Articular chondrocyte of knee joint (primary cell): Measurements from ENCODE around the gene C1RL. TPM values are rescaled to one million over a fixed set of nuclear protein-coding genes. Genes with fewer than 3 reads are reported as not detected.

ENCODE experiments used
- small RNA-seq: library from RNA; depleted of rRNA; stranded (forward); fragments of <200 nt; gene quantifications from one replicate; pipeline ENCODE3, GENCODE V24; 2012
- total RNA-seq: library from RNA; depleted of rRNA; stranded (reverse); fragments of >200 nt; gene quantifications from 2 replicates; pipeline ENCODE4 v1.2.3, GENCODE V29; 2012

C1RL gene, protein sequence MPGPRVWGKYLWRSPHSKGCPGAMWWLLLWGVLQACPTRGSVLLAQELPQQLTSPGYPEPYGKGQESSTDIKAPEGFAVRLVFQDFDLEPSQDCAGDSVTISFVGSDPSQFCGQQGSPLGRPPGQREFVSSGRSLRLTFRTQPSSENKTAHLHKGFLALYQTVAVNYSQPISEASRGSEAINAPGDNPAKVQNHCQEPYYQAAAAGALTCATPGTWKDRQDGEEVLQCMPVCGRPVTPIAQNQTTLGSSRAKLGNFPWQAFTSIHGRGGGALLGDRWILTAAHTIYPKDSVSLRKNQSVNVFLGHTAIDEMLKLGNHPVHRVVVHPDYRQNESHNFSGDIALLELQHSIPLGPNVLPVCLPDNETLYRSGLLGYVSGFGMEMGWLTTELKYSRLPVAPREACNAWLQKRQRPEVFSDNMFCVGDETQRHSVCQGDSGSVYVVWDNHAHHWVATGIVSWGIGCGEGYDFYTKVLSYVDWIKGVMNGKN
- 62.4 and 72.3 TPM in 2 replicates for total RNA-seq

DNA sequence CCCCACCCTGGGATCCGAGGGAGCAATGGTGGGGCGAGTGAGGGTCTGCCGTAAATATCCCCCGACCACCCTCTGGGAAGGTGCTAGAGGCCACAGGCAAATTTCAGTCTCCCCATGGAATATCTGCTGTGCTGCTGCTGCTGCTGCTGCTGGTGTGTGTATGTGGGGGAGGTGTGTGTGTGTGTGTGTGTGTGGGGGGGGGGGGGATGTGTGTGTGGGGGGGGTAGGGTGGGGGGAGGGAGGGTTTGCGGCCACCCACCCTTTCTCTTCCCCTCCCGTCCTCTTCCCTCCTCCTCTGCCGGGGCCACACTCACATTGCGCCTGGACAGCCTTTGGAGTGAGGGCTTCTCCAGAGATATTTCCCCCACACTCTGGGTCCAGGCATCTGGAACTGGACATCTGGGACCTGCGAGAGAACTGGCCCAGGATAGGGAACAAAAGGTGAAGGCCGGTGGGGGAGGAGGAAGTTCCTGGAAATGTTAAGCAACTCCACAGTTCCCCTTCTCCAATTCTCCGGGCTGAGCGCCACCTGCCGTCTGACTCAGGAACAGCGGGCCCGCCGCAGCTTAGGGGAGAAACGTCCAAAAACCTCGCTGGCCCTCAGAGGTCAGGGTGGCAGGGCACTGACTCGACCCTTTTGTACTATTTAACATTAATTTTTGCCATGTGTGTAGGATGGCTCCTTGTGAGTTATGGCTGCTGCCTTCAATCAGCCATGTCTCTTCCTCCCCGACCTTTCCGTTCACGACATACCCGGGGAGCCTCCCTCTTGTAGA is at the start of gene C1RL:
TSS of gene C1RL (minus strand) at position 419 of the 776 bp plus-strand sequence. CDS start at position 385, 34 bp downstream.

DNA sequence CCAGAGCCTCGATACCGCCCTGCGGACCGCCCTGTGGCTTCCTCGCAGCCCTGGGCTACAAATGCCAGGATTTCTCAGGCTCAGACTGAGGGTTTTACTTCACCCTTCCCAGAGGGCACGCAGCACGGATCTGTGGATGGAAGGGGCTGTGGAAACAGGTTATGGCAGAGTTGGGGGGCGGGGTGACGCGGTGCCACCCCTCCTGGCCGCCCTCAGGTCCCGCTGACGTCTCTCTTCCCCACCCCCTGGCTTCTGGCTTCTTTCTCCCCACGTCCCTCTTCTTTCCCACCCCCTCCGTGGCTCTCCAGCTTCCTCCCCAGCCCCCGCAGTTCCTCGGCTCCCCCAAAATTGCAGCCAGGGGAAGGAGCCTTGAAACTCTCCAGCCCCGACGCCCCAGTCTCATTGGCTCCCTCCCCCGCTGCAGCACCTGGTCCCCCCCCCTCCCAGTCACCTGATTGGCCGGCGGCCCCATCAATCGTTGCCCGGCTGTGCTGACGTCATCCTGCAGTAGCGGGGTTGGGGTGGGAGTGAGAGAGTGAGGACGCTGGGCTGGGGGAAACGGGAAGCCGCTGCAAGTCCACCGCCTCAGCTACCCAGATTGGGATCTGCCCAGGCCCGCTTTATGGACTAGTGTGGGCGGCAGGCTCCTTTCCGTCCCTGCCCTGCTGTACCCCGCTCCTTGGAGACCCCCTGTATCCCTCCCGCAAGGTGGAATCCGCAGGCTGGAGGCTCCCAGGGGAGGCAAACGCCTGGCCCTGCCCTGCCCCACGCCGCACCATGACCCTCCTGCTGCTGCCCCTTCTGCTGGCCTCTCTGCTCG is 21.1 kb upstream of the C1RL start, which contains the start of gene CLSTN3:
TSS of gene CLSTN3 (plus strand) at position 500 of the 820 bp plus-strand sequence. CDS start at position 778, 278 bp downstream.

DNA sequence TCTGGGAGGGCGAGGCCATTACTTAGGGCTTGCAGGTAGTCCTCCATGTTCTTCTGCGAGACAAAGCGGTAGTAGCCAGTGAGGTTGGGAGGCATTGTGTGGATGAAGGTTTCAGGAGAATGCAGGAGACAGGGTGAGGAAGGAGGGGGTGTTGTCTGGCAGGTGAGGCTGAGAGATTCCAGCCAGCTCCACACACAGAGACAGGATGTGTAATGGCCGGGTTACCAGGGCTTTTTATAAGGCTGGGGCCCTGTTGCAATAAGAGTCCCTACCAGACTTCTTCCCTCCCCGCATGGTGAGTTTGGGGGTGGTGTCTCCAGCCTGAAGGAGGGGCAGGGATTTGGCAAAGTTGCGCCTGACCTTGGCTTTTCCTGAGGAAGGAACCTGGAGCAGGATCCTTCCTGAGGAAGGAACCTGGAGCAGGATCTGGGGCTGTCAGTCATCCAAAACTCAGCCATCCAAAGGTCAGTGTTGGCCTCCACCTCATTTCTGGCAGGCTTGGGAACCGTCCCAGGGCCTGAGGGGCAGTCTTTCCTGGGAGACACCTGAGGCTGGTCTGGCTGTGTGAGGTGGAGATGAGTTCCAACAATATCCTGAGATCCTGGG is 19.8 kb upstream of the C1RL start, which contains the start of gene RBP5:
TSS of gene RBP5 (minus strand) at position 209 of the 606 bp plus-strand sequence. CDS start at position 95, 114 bp downstream.

GRCh38 chr12:7092229-7092985 is 16.6 kb downstream of the C1RL start, which contains the start of gene C1R:
C1R (minus strand) TSS chr12:7092445; CDS start chr12:7092388, 57 bp downstream.

GRCh38 chr12:7060353-7060954 is 48.6 kb downstream of the C1RL start, which contains the start of gene C1S:
C1S (plus strand) TSS chr12:7060718; CDS start chr12:7061913, 1,195 bp downstream.

Small RNA genes within 50 kb of the gene (small RNA-seq; reads per million reads assigned to genes)
- not detected for gene RNU6-485P

Other genes starting within 250 kb of the C1RL start
- gene TPI1, start 241.7 kb downstream of the C1RL start, total RNA-seq, result 717 and 807 TPM in 2 replicates
- gene SPSB2, start 235.9 kb downstream of the C1RL start, total RNA-seq, result 5.6 and 5.9 TPM in 2 replicates
- gene LRRC23, start 204.4 kb downstream of the C1RL start, total RNA-seq, result 9.6 and 9.8 TPM in 2 replicates
- gene ENO2, start 194.6 kb downstream of the C1RL start, total RNA-seq, result 13.0 and 16.3 TPM in 2 replicates
- 9.7 and 12.5 TPM in 2 replicates for gene ATN1, start 181.3 kb downstream of the C1RL start, total RNA-seq
- not detected in 2 replicates for gene RNU7-1, start 165.4 kb downstream of the C1RL start, total RNA-seq
- gene C12orf57, start 165.2 kb downstream of the C1RL start, total RNA-seq, result 120 TPM in 2 replicates
- gene PTPN6, start 157.9 kb downstream of the C1RL start, total RNA-seq, result 0.43 and 0.91 TPM in 2 replicates
- 134 and 183 TPM in 2 replicates for gene PHB2, start 138.6 kb downstream of the C1RL start, total RNA-seq
- gene EMG1, start 138.3 kb downstream of the C1RL start, total RNA-seq, result 29.0 and 30.4 TPM in 2 replicates
- 11.5 and 18.2 TPM in 2 replicates for gene LPCAT3, start 90.7 kb downstream of the C1RL start, total RNA-seq
- 381 and 511 TPM in 2 replicates for gene C1S, start 48.5 kb downstream of the C1RL start, total RNA-seq
- gene C1R, start 16.8 kb downstream of the C1RL start, total RNA-seq, result 330 and 427 TPM in 2 replicates
- not detected in 2 replicates for gene RBP5, start 19.7 kb upstream of the C1RL start, total RNA-seq
- 8.9 and 10.5 TPM in 2 replicates for gene CLSTN3, start 21.2 kb upstream of the C1RL start, total RNA-seq
- 25.9 and 30.8 TPM in 2 replicates for gene PEX5, start 80.5 kb upstream of the C1RL start, total RNA-seq
- not detected in 2 replicates for gene ACSM4, start 194.9 kb upstream of the C1RL start, total RNA-seq